CD4-positive, CD25-positive, alpha-beta regulatory T cell (primary cell): ENCODE results near the gene VAMP3. TPM values are rescaled to one million over a fixed set of nuclear protein-coding genes. Genes with fewer than 3 reads are reported as not detected.

Experiments
- ATAC-seq, 2 donors: fragments of 150-1000 bp; cut with Tn5 transposase; one replicate each; pipeline ENCODE4 v1.10.0; 2021; ENCODE audit warnings: low read depth in 2 of 2, moderate number of reproducible peaks in 2 of 2, moderate library complexity in 1 of 2
- DNase-seq, 3 donors: peaks; one replicate each; pipeline versions ENCODE4 v3.0.0 to v3.0.0-alpha.2; 2012 to 2022; ENCODE audit warnings: mixed read lengths in 1 of 3
- H3K27ac ChIP-seq: one replicate; pipeline ENCODE4 v1.7.0; 2013; ENCODE audit warnings: mild to moderate bottlenecking, low read length; ENCODE audit not compliant: insufficient read depth, poor library complexity, severe bottlenecking
- H3K27me3 ChIP-seq: one replicate; pipeline ENCODE4 v1.7.0; 2013; ENCODE audit warnings: low read length; ENCODE audit not compliant: control insufficient read depth, insufficient read depth
- H3K36me3 ChIP-seq: one replicate; pipeline ENCODE4 v1.7.0; 2013; ENCODE audit warnings: mild to moderate bottlenecking, low read length, moderate library complexity; ENCODE audit not compliant: control insufficient read depth, insufficient read depth
- H3K4me1 ChIP-seq: 2 replicates; pipeline ENCODE4 v1.7.0; 2013; ENCODE audit warnings: mild to moderate bottlenecking, low read length; ENCODE audit not compliant: insufficient read depth, control insufficient read depth, poor library complexity, severe bottlenecking
- H3K4me3 ChIP-seq: one replicate; pipeline ENCODE4 v1.7.0; 2013; ENCODE audit warnings: low read depth, mild to moderate bottlenecking, low read length, moderate library complexity
- H3K9me3 ChIP-seq, 2 experiments: 1 replicate in 1 of 2; 2 replicates in 1 of 2; pipeline ENCODE4 v1.7.0; 2013; ENCODE audit warnings: low read length in 2 of 2, mild to moderate bottlenecking in 1 of 2, moderate library complexity in 1 of 2; ENCODE audit not compliant: control insufficient read depth in 2 of 2
- H3K27ac Mint-ChIP-seq, 3 donors: one replicate each; pipeline ENCODE4 v1.8.0; 2020 to 2022; ENCODE audit warnings: mild to moderate bottlenecking in 3 of 3, mixed read lengths in 3 of 3, moderate library complexity in 2 of 3
- H3K27me3 Mint-ChIP-seq: one replicate; pipeline ENCODE4 v1.8.0; 2022; ENCODE audit warnings: mild to moderate bottlenecking, mixed read lengths
- H3K36me3 Mint-ChIP-seq: one replicate; pipeline ENCODE4 v1.8.0; 2020; ENCODE audit warnings: mixed read lengths
- H3K4me1 Mint-ChIP-seq, 4 donors: one replicate each; pipeline ENCODE4 v1.8.0; 2020 to 2022; ENCODE audit warnings: mixed read lengths in 4 of 4, mild to moderate bottlenecking in 1 of 4
- H3K4me3 Mint-ChIP-seq, 4 donors: one replicate each; pipeline ENCODE4 v1.8.0; 2020 to 2022; ENCODE audit warnings: mild to moderate bottlenecking in 4 of 4, mixed read lengths in 4 of 4, moderate library complexity in 3 of 4
- H3K9me3 Mint-ChIP-seq, 7 donors: one replicate each; pipeline ENCODE4 v1.8.0; 2020 to 2022; ENCODE audit warnings: mixed read lengths in 7 of 7, mild to moderate bottlenecking in 3 of 7, moderate library complexity in 2 of 7
- polyA plus RNA-seq, 4 donors: library from polyadenylated mRNA; unstranded; fragments of 300-500 nt; fragmentation: Illumina TruSeq; gene quantifications; one replicate each; pipeline ENCODE4 v1.2.3, GENCODE V29; 2021
- total RNA-seq: library from RNA; stranded (reverse); gene quantifications from one replicate; pipeline ENCODE4 v1.2.3, GENCODE V29; 2022

VAMP3 gene
- total and polyA plus RNA-seq, 5 donors from 2014 or later = 44.8 to 66.1 (median 51.0) TPM

DNA sequence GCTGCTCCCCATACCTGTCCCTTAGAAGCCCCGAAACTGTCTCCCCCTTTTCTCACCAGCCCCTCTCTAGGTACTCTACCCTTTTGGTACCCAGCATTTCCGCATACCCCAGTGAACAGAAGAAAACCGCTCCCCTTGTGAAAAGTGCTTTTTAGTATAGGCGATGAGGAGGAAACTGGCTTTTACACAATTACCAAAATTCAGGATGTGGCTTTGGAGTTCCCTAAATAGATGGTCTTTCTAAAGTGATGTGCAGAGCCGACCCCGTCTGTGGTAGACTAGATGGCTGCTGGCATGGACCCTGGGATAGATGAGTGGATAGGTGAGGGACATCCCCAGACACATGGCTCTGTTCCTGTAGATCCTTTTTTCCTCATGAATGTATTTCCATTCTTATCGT, 10.4 kb downstream of the VAMP3 start:
- ATAC-seq (no peak), DNase-seq (no peak)
- H3K36me3 Mint-ChIP-seq = peaks cover 8% of the 10 kb centered on the region
- H3K27ac ChIP-seq = peak overlapping the region; percentile 33
- H3K4me1 Mint-ChIP-seq = peaks cover under 1 to 31% (median 21%) of the 10 kb centered on the region in 4 donors
- H3K27me3 Mint-ChIP-seq = peaks cover 4% of the 10 kb centered on the region
- H3K9me3 ChIP-seq = no peaks in the 10 kb centered on the region
- peak overlapping the region; percentile 56 to 84 (median 82) for H3K4me3 Mint-ChIP-seq
- no peaks in the 10 kb centered on the region for H3K27me3 ChIP-seq
- H3K4me1 ChIP-seq = peaks cover 22% of the 10 kb centered on the region
- H3K4me3 ChIP-seq = no peak overlapping the region
- peaks cover 27% of the 10 kb centered on the region for H3K36me3 ChIP-seq
- no peaks in the 10 kb centered on the region for H3K9me3 Mint-ChIP-seq
- H3K27ac Mint-ChIP-seq = peak overlapping the region in 2 of 3 donors; percentile 48 to 76

DNA sequence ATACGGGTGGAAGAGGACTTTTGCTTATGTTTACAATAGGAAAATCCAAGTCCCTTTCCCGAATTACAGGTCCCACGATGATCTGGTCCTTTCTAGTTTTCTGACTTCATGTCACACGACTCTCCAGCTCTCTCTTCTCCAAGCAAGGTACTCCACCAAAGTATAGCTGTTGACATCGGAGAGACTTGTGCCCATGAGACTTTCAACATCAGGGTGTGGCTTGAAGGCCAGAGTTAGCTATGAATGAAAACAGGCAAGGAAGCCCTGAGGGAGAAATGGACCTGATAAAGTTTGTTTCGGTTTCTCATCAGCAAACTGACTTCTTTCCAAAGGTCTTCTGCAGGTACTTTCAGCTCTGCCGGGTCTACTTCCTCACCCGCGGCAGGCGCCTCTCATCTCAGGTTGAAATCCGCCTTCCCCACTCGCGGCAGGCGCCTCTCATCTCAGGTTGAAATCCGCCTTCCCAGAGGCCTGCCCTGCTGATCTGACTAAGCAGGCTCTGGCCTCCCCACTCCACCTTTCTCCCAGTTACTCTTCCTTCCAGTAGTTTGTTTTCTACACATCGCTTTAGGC, 10.9 kb downstream of the VAMP3 start:
- Mint-ChIP-seq H3K36me3 (peaks cover 8% of the 10 kb centered on the region), H3K4me3 (peak overlapping the region; percentile 80 to 84 (median 83)), H3K9me3 (no peaks in the 10 kb centered on the region), H3K27me3 (peaks cover 4% of the 10 kb centered on the region), H3K4me1 (peaks cover 0 to 32% (median 22%) of the 10 kb centered on the region in 4 donors), H3K27ac (peak overlapping the region; percentile 48 to 76 (median 76))
- peak overlapping the region; percentile 29 for H3K4me3 ChIP-seq
- peak overlapping the region; percentile 33 for H3K27ac ChIP-seq
- H3K4me1 ChIP-seq = peaks cover 22% of the 10 kb centered on the region
- ATAC-seq = no peak
- peaks cover 26% of the 10 kb centered on the region for H3K36me3 ChIP-seq
- no peaks in the 10 kb centered on the region for H3K9me3 ChIP-seq
- DNase-seq = peak in 1 of 3 donors; percentile 55
- no peaks in the 10 kb centered on the region for H3K27me3 ChIP-seq

DNA sequence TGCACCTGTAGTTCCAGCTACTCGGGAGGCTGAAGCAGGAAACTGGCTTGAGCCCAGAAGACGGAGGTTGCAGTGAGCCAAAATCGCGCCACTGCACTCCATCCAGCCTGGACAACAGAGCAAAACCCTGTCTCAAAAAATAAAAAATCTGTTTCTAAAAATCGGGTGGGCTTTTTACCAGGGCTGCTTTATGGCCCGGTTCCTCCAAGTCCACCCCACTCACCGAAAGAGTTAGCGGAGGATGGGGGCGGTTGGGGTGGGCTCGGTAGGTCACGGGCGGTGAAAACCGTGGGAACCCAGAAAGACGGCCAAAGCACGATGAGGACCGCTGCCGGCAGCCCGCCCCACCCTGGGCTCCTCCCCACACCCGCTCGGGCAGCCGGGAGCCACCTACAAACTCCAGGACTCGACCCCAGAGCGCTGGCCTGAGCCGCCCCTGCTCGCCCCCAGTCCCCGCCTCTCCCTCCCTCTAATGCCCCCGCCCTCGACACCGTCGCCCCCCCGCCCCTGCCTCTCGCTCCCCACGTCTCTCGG, 12.1 kb downstream of the VAMP3 start:
- Mint-ChIP-seq H3K4me3 (peak overlapping the region; percentile 80 to 87 (median 84)), H3K4me1 (peaks cover 4 to 34% (median 22%) of the 10 kb centered on the region in 4 donors), H3K36me3 (peaks cover 16% of the 10 kb centered on the region), H3K9me3 (no peaks in the 10 kb centered on the region), H3K27me3 (peaks cover 4% of the 10 kb centered on the region), H3K27ac (peak overlapping the region in 2 of 3 donors; percentile 76 to 83)
- H3K36me3 ChIP-seq = peaks cover 14% of the 10 kb centered on the region
- H3K9me3 ChIP-seq = no peaks in the 10 kb centered on the region
- H3K4me1 ChIP-seq = peaks cover 22% of the 10 kb centered on the region
- H3K27ac ChIP-seq = peak overlapping the region; percentile 96
- H3K4me3 ChIP-seq = peak overlapping the region; percentile 61
- DNase-seq = no peak
- H3K27me3 ChIP-seq = no peaks in the 10 kb centered on the region
- ATAC-seq = no peak

DNA sequence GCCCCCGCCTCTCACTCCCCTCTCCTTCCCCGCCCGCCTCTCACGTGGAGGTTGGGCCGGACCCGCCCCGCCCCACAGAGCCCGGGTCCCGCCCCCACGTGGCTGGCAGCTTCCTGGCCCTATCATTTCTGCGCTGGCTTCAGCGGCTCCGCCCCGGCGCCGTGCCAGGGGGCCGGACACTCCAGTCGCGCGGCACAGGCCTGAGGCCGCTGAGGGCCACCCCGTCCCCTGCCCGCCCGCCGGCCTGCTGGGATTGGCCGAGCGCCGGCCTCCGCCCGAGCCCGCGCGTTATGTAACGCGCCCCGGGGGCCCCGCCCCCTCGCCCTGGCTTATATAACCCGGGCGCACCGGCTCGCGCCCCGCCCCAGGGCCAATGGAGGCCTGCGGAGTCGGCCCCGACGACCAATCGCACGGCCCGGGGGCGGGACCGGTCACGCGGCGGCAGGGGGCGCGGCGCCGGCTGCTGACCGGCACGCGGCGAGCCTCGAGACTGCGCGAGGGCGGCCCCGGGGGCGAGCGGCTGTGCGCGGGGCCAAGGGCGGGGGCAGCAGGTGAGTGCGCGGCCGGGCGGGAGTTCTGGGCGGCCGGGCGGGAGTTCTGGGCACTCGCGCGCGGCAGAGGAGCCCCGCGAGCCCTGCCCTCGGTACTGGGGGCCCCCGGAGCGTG, 12.9 kb downstream of the VAMP3 start, which contains the start of gene PER3:
Gene PER3 (plus strand): TSS at position 466 of the 666 bp plus-strand sequence. CDS start 587 bp downstream, outside the sequence.
- Mint-ChIP-seq H3K27me3 (peaks cover 4% of the 10 kb centered on the region), H3K27ac (peak within 1 kb of the TSS in 2 of 3 donors; percentile 76 to 83), H3K4me1 (peaks cover 4 to 34% (median 22%) of the 10 kb centered on the region in 4 donors), H3K36me3 (peaks cover 16% of the 10 kb centered on the region), H3K9me3 (no peaks in the 10 kb centered on the region), H3K4me3 (peak within 1 kb of the TSS; percentile 80 to 87 (median 84))
- peak within 1 kb of the TSS; percentile 61 for H3K4me3 ChIP-seq
- peak; percentile 90 to 94 (median 90) for DNase-seq
- peak; percentile 89 to 90 for ATAC-seq
- peak within 1 kb of the TSS; percentile 96 for H3K27ac ChIP-seq
- H3K36me3 ChIP-seq = peaks cover 12% of the 10 kb centered on the region
- no peaks in the 10 kb centered on the region for H3K9me3 ChIP-seq
- no peaks in the 10 kb centered on the region for H3K27me3 ChIP-seq
- H3K4me1 ChIP-seq = peaks cover 22% of the 10 kb centered on the region

DNA sequence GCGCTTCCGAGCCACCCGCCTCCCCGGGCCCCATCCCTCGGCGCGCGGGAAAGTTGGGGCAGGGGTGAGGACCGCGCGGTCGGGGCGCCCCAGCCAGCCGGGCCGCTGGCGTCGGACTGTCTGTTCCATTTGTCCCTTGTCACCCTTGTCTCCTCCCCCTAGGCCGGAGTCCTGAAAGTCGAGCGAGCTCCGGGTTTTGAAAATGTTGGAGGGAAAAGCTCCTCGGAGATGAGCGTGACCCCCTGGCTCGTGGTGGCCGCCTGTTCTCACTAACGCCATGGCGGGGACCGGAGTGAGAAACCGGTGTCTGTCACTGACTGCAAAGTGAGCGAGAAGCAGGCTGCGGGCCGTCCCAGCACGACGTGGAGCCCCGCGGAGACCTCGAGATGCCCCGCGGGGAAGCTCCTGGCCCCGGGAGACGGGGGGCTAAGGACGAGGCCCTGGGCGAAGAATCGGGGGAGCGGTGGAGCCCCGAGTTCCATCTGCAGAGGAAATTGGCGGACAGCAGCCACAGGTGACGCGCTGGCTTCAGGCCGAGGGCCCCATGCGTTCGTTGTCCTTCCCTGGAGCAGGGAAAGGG, 13.5 kb downstream of the VAMP3 start:
- peak overlapping the region; percentile 52 to 74 (median 66) for H3K4me3 Mint-ChIP-seq
- Histone ChIP-seq H3K27ac (peak overlapping the region; percentile 96), H3K27me3 (no peaks in the 10 kb centered on the region), H3K36me3 (peaks cover 11% of the 10 kb centered on the region), H3K9me3 (no peaks in the 10 kb centered on the region), H3K4me3 (no peak overlapping the region), H3K4me1 (peaks cover 22% of the 10 kb centered on the region)
- DNase-seq (no peak), ATAC-seq (no peak)
- peaks cover 4 to 34% (median 22%) of the 10 kb centered on the region in 4 donors for H3K4me1 Mint-ChIP-seq
- peak overlapping the region in 2 of 3 donors; percentile 48 to 74 for H3K27ac Mint-ChIP-seq
- H3K36me3 Mint-ChIP-seq = peaks cover 21% of the 10 kb centered on the region
- H3K9me3 Mint-ChIP-seq = peaks cover 0 to 4% (median 0%) of the 10 kb centered on the region in 7 donors
- peaks cover 4% of the 10 kb centered on the region for H3K27me3 Mint-ChIP-seq

DNA sequence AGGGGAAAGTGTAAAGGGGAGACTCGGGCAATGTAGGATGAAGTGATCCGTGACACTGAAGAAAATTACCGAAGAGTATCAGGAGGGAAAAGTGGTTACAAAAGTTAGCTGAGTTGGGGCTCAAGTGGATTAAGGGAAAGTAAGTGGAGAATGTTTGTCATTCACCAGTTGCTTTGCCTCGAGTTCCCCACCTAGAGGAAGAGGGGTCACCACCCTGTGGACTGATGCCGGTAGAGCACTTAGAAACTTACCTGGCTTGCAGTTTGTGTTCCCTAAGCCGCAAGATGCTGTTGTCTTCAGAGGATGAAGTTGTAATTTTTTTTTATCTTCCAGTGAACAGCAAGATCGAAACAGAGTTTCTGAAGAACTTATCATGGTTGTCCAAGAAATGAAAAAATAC, 14.0 kb downstream of the VAMP3 start:
- Histone ChIP-seq H3K36me3 (peaks cover 10% of the 10 kb centered on the region), H3K4me1 (peaks cover 22% of the 10 kb centered on the region), H3K27ac (peak overlapping the region; percentile 96), H3K27me3 (no peaks in the 10 kb centered on the region), H3K4me3 (no peak overlapping the region), H3K9me3 (peaks cover under 1 to 5% of the 10 kb centered on the region in 2 experiments)
- H3K4me1 Mint-ChIP-seq = peaks cover 4 to 34% (median 23%) of the 10 kb centered on the region in 4 donors
- H3K27me3 Mint-ChIP-seq = peaks cover 4% of the 10 kb centered on the region
- H3K36me3 Mint-ChIP-seq = peaks cover 26% of the 10 kb centered on the region
- peak overlapping the region; percentile 52 to 74 (median 66) for H3K4me3 Mint-ChIP-seq
- peaks cover 0 to 9% (median 1%) of the 10 kb centered on the region in 7 donors for H3K9me3 Mint-ChIP-seq
- DNase-seq (no peak), ATAC-seq (no peak)
- H3K27ac Mint-ChIP-seq = peak overlapping the region in 2 of 3 donors; percentile 48 to 74

DNA sequence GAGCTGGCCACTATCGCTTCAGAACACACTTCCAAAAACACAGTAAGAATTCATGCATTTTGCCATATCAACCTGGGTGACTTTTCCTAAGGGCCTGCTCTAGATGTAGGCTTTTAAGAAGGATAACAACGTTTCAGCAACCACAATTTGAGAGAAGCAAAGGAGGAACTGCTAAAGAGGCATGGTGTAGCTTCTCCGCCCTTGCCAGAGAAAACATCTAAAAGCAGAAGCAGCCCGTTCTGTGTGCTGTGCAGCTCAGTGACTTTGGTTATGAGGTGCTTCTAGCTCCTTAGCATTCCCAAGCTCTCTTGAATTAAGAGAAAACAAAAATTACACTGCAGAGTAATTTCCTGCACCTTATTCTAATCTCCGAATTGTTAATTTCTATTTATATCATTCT, 15.7 kb downstream of the VAMP3 start:
- ATAC-seq = no peak
- Mint-ChIP-seq H3K27ac (no peak overlapping the region), H3K36me3 (peaks cover 38% of the 10 kb centered on the region), H3K4me1 (peaks cover 4 to 28% (median 19%) of the 10 kb centered on the region in 4 donors), H3K9me3 (peaks cover 4 to 18% (median 7%) of the 10 kb centered on the region in 7 donors), H3K4me3 (peak overlapping the region in 3 of 4 donors; percentile 22 to 76 (median 60)), H3K27me3 (peaks cover 4% of the 10 kb centered on the region)
- Histone ChIP-seq H3K4me3 (no peak overlapping the region), H3K9me3 (peaks cover 10 to 22% of the 10 kb centered on the region in 2 experiments), H3K36me3 (peaks cover 14% of the 10 kb centered on the region), H3K27ac (no peak overlapping the region), H3K4me1 (peaks cover 16% of the 10 kb centered on the region), H3K27me3 (no peaks in the 10 kb centered on the region)
- no peak for DNase-seq
